GM12878 (cell line): ENCODE data around the gene SLCO3A1. TPM values are rescaled to one million over a fixed set of nuclear protein-coding genes. Genes with fewer than 3 reads are reported as not detected.

Experiments used
- ATAC-seq: fragments of 200-7000 bp; cut with Tn5 transposase; 3 replicates; pipeline ENCODE4 v1.9.1; 2020; ENCODE audit warnings: mild to moderate bottlenecking, moderate library complexity
- BruUV-seq: library from RNA; stranded (reverse); fragments of 400-500 nt; replicated peaks from 2 replicates; lab custom pipeline; 2021; lab: Mats Ljungman, UMichigan
- CTCF ChIA-PET: fragments of 300-600 bp; sonication (Branson Sonifier 250); formaldehyde crosslinking; extraction: SDS; loops from one replicate; lab custom pipeline; 2021; ENCODE audit warnings: inconsistent platforms; lab: Yijun Ruan, JAX
- POLR2A ChIA-PET: fragments of 350-600 bp; formaldehyde crosslinking; extraction: SDS; loops from one replicate; lab custom pipeline; 2021; ENCODE audit warnings: inconsistent platforms; lab: Charles Lee
- RAD21 ChIA-PET: fragments of 300-600 bp; sonication (Branson Sonifier 250); formaldehyde crosslinking; loops from one replicate; lab custom pipeline; 2023; ENCODE audit warnings: antibody characterized with exemption; ENCODE audit not compliant: unreplicated experiment; lab: Charles Lee
- SMC1A ChIA-PET: fragments of 300-600 bp; sonication (Branson Sonifier 250); formaldehyde crosslinking; loops from one replicate; lab custom pipeline; 2023; ENCODE audit not compliant: unreplicated experiment, uncharacterized antibody; lab: Charles Lee
- DNase-seq: peaks from one replicate; pipeline ENCODE4 v3.0.0-alpha.2; 2011; ENCODE audit warnings: low read depth, low spot score
- FAIRE-seq: peaks from 3 replicates; lab custom pipeline; 2011; peaks lifted over from hg19 to GRCh38; lab: Jason Lieb, UNC
- H2AFZ ChIP-seq: 2 replicates; pipeline ENCODE4 v1.6.0; 2011; ENCODE audit warnings: low read depth, low read length, control low read depth; ENCODE audit not compliant: control insufficient read depth
- H3K27ac ChIP-seq: 2 replicates; pipeline ENCODE4 v1.5.1; 2011; ENCODE audit warnings: control low read depth; ENCODE audit not compliant: control insufficient read depth, insufficient read depth
- H3K27me3 ChIP-seq, 2 experiments: replicated peaks in 1 of 2; 2 replicates each; pipeline versions ENCODE4 v1.6.0 to v1.6.1; 2011; ENCODE audit warnings: low read length in 1 of 2; ENCODE audit not compliant: control insufficient read depth in 2 of 2, insufficient read depth in 2 of 2
- H3K36me3 ChIP-seq, 2 experiments: 2 replicates each; pipeline ENCODE4 v1.5.1; 2011; ENCODE audit warnings: low read length in 1 of 2; ENCODE audit not compliant: control insufficient read depth in 2 of 2, insufficient read depth in 2 of 2
- H3K4me1 ChIP-seq: 2 replicates; pipeline ENCODE4 v1.6.1; 2011; ENCODE audit warnings: mild to moderate bottlenecking, low read length, moderate library complexity, mixed read lengths; ENCODE audit not compliant: control insufficient read depth, insufficient read depth
- H3K4me2 ChIP-seq: 2 replicates; pipeline ENCODE4 v1.6.0; 2011; ENCODE audit warnings: control low read depth; ENCODE audit not compliant: control insufficient read depth, insufficient read depth
- H3K4me3 ChIP-seq: fragments of 200-600 bp; sonication (generic); 2 replicates; pipeline ENCODE4 v1.5.1; 2016
- H3K79me2 ChIP-seq: 2 replicates; pipeline ENCODE4 v1.6.0; 2011; ENCODE audit warnings: low read length; ENCODE audit not compliant: control insufficient read depth, insufficient read depth
- H3K9ac ChIP-seq: 2 replicates; pipeline ENCODE4 v1.8.0; 2011; ENCODE audit warnings: low read length, control low read depth, mixed read lengths; ENCODE audit not compliant: control insufficient read depth, insufficient read depth
- H3K9me3 ChIP-seq: replicated peaks from 3 replicates; pipeline ENCODE4 v1.5.1; 2011; ENCODE audit warnings: mild to moderate bottlenecking, low read length; ENCODE audit not compliant: control insufficient read depth, insufficient read depth
- H4K20me1 ChIP-seq: 2 replicates; pipeline ENCODE4 v1.6.0; 2011; ENCODE audit not compliant: control insufficient read depth, insufficient read depth
- ASH2L ChIP-seq: fragments of 300-600, 200-600 bp; sonication (generic); IDR thresholded peaks from 2 replicates; pipeline ENCODE4 v1.6.1; 2017; ENCODE audit warnings: low read depth, mild to moderate bottlenecking, borderline replicate concordance
- BCL11A ChIP-seq: IDR thresholded peaks from 2 replicates; pipeline ENCODE4 v1.6.1; 2011; ENCODE audit warnings: low read depth, low read length
- BHLHE40 ChIP-seq, 2 experiments: fragments of 450-650 bp in 1 of 2; IDR thresholded peaks; 2 replicates each; pipeline ENCODE4 v1.6.1; 2011 to 2017; ENCODE audit warnings: low read depth in 2 of 2, borderline replicate concordance in 1 of 2, improper control_type of control experiment in 1 of 2, low read length in 1 of 2, mild to moderate bottlenecking in 1 of 2
- DPF2 ChIP-seq: fragments of 450-650 bp; IDR thresholded peaks from 2 replicates; pipeline ENCODE4 v1.6.1; 2017; ENCODE audit warnings: mild to moderate bottlenecking
- EP300 ChIP-seq, 2 experiments: fragments of 150-350 bp in 1 of 2; IDR thresholded peaks; 2 replicates each; pipeline ENCODE4 v1.6.1; 2011 to 2012; ENCODE audit warnings: low read depth in 2 of 2, low read length in 2 of 2, borderline replicate concordance in 1 of 2, improper control_type of control experiment in 1 of 2, inconsistent platforms in 1 of 2; ENCODE audit not compliant: control insufficient read depth in 1 of 2
- ESRRA ChIP-seq: IDR thresholded peaks from 2 replicates; pipeline ENCODE4 v1.6.1; 2012; ENCODE audit warnings: mild to moderate bottlenecking, low read length, improper control_type of control experiment
- ETV6 ChIP-seq, 2 experiments: fragments of 450-650 bp in 1 of 2; IDR thresholded peaks in 1 of 2; conservative IDR thresholded peaks in 1 of 2; 2 replicates each; pipeline ENCODE4 v1.6.1; 2014; ENCODE audit warnings: antibody characterized with exemption in 1 of 2, borderline replicate concordance in 1 of 2, low read depth in 1 of 2, mild to moderate bottlenecking in 1 of 2, moderate library complexity in 1 of 2
- GABPA ChIP-seq: IDR thresholded peaks from 2 replicates; pipeline ENCODE4 v1.6.1; 2014; ENCODE audit warnings: antibody characterized with exemption, low read depth, mild to moderate bottlenecking, inconsistent platforms
- GATAD2B ChIP-seq: fragments of 450-650 bp; conservative IDR thresholded peaks from 2 replicates; pipeline ENCODE4 v1.6.1; 2017; ENCODE audit warnings: low read depth, mild to moderate bottlenecking, moderate library complexity
- HCFC1 ChIP-seq: fragments of 150-350 bp; IDR thresholded peaks from 2 replicates; pipeline ENCODE4 v1.6.1; 2014; ENCODE audit warnings: low read length
- HDGF ChIP-seq: fragments of 450-650 bp; IDR thresholded peaks from 2 replicates; pipeline ENCODE4 v1.6.1; 2016; ENCODE audit warnings: antibody characterized with exemption
- IKZF1 ChIP-seq: fragments of 450-650 bp; conservative IDR thresholded peaks from 2 replicates; pipeline ENCODE4 v1.6.1; 2017; ENCODE audit warnings: antibody characterized with exemption, mild to moderate bottlenecking
- IKZF2 ChIP-seq, 2 experiments: fragments of 450-650 bp; IDR thresholded peaks; 2 replicates each; pipeline ENCODE4 v1.6.1; 2017; ENCODE audit warnings: mild to moderate bottlenecking in 2 of 2, moderate library complexity in 2 of 2
- MTA2 ChIP-seq: fragments of 450-650 bp; IDR thresholded peaks from 2 replicates; pipeline ENCODE4 v1.6.1; 2016; ENCODE audit warnings: low read depth, mild to moderate bottlenecking, moderate library complexity
- NBN ChIP-seq: fragments of 450-650 bp; IDR thresholded peaks from 2 replicates; pipeline ENCODE4 v1.6.1; 2016
- STAT1 ChIP-seq: fragments of 450-650 bp; conservative IDR thresholded peaks from 2 replicates; pipeline ENCODE4 v1.6.1; 2014; ENCODE audit warnings: antibody characterized with exemption, mild to moderate bottlenecking
- TBL1XR1 ChIP-seq: IDR thresholded peaks from 2 replicates; pipeline ENCODE4 v1.6.1; 2012; ENCODE audit warnings: low read depth, low read length, improper control_type of control experiment
- WRNIP1 ChIP-seq: IDR thresholded peaks from 2 replicates; pipeline ENCODE4 v1.6.1; 2011; ENCODE audit warnings: low read depth, low read length, improper control_type of control experiment, borderline replicate concordance
- WGBS: methylation state at CpG from one replicate; pipeline ENCODE4 v1.1.6; 2016; ENCODE audit warnings: low lambda C conversion rate; ENCODE audit not compliant: insufficient replicate concordance, insufficient coverage; ENCODE audit errors: missing lambda C conversion rate; 5-methylcytosine and 5-hydroxymethylcytosine counted together
- in situ Hi-C: fragments of 300-500 bp; cut with MboI; formaldehyde crosslinking; loops from 9 replicates; pipeline ENCODE4 v1.14.3; 2018; ENCODE audit warnings: mixed read lengths
- intact Hi-C: fragments of 100-400 bp; cut with micrococcal nuclease; formaldehyde crosslinking; loops from one replicate; pipeline ENCODE4 v1.14.2; 2022; ENCODE audit not compliant: unreplicated experiment
- polyA plus RNA-seq, 11 experiments: library from polyadenylated mRNA; depleted of rRNA in 4 of 11; unstranded in 6 of 11; stranded (reverse) in 5 of 11; fragments of >200 nt; fragmentation: Nextera tagmentation in 4 of 11; fragmentation: Illumina TruSeq in 1 of 11; extraction: Ambion mirVana in 4 of 11; extraction: Trizol in 1 of 11; gene quantifications; 1 replicate in 1 of 11; 2 replicates in 10 of 11; pipeline versions ENCODE4 v1.2.1 to v1.2.3, GENCODE V29; 2011 to 2016; ENCODE audit warnings: inconsistent platforms in 2 of 11, missing spikeins in 2 of 11, low read depth in 1 of 11
- total RNA-seq, 4 experiments: library from RNA; depleted of rRNA in 3 of 4; stranded (reverse); fragments of >200 nt in 3 of 4; fragmentation: Illumina TruSeq in 1 of 4; extraction: Trizol in 1 of 4; gene quantifications; 2 replicates each; pipeline versions ENCODE4 v1.2.1 to v1.2.3, GENCODE V29; 2013 to 2021
- TF ChIP-seq, protein P1 (sequence below): fragments of 450-650 bp; IDR thresholded peaks from 2 replicates; pipeline ENCODE4 v1.6.1; 2017; ENCODE audit warnings: low read depth, mild to moderate bottlenecking, moderate library complexity

SLCO3A1 gene
- total and polyA plus RNA-seq, 10 of the 15 experiments (the other 5 are each of a cell fraction or from before 2014, with no cell fraction given), result 0.05 to 5.9 (median 0.31) TPM

DNA sequence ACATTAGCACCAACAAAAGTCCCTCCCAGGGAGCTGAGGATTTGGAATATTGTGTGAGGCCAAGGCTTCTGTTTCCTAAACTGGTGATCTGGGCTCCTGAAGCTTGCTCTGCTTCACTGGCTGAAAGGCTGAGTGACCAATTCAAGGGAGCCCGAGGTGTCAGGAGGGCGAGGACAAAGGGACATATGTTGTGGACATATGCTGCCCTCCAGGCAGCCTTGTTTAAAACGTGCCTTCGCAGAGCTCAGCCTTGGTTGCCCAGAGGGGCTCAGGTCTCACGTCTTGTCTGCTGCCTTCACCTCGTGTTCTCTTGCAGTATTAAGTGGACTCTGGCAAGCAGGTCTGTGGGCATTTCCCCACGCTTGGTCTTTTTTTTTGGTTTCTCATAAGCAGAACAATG lies 7.0 kb downstream of the SLCO3A1 start:
- in situ Hi-C loops, result no loop called here
- FAIRE-seq (no peak), ATAC-seq (no peak), DNase-seq (no peak)
- ChIA-PET POLR2A (no interaction called here), RAD21 (no interaction called here), SMC1A (no interaction called here), CTCF (interaction anchor here (1.3 to 1.6 kb wide), 3 partner anchors 10 to 26 kb away, joined by 3 to 4 read pairs (median 3); no protein-coding TSS in a partner anchor)
- no peak overlapping the region for H3K4me3 ChIP-seq
- H3K4me1 ChIP-seq, result peaks cover 10% of the 10 kb centered on the region
- intact Hi-C loops, result no loop called here
- no TSS peak for BruUV-seq
- H3K79me2 ChIP-seq, result no peaks in the 10 kb centered on the region
- no peak overlapping the region for H2AFZ ChIP-seq
- 43% methylated on average over 7 of the region's 7 CpGs for WGBS
- no peaks in the 10 kb centered on the region for H3K36me3 ChIP-seq
- TF ChIP-seq ETV6 (conservative IDR thresholded peaks at IDR 0.05 in 1 of 2, IDR thresholded peaks at IDR 0.05 in 1 of 2; ENCODE audit: borderline replicate concordance in 1 of 2, low read depth in 1 of 2) (no peak), NBN (no peak), ESRRA (no peak), GABPA (no peak), HCFC1 (no peak), STAT1 (no peak)
- no peaks in the 10 kb centered on the region; the same call in 2 of the 3 replicates for H3K9me3 ChIP-seq
- no peaks in the 10 kb centered on the region for H4K20me1 ChIP-seq
- no peak overlapping the region for H3K9ac ChIP-seq
- H3K27me3 ChIP-seq, result no peaks in the 10 kb centered on the region
- no peak overlapping the region for H3K4me2 ChIP-seq
- H3K27ac ChIP-seq, result no peak overlapping the region

- FAIRE-seq, result no peak
- Histone ChIP-seq H3K9ac (no peak overlapping the region), H3K4me3 (no peak overlapping the region), H3K27ac (no peak overlapping the region), H3K27me3 (no peaks in the 10 kb centered on the region), H3K9me3 (no peaks in the 10 kb centered on the region), H3K4me2 (no peak overlapping the region), H3K79me2 (no peaks in the 10 kb centered on the region), H2AFZ (no peak overlapping the region), H3K36me3 (no peaks in the 10 kb centered on the region), H3K4me1 (peaks cover 10% of the 10 kb centered on the region), H4K20me1 (no peaks in the 10 kb centered on the region)
- 0% methylated on average over 6 of the region's 6 CpGs for WGBS
- in situ Hi-C loops, result no loop called here
- intact Hi-C loops, result no loop called here
- CTCF ChIA-PET, result interaction anchor here (1.6 kb wide), 1 partner anchor 10 kb away, joined by 4 read pairs; no protein-coding TSS in a partner anchor
- ATAC-seq, result peak; percentile 34
- DNase-seq, result no peak
- POLR2A ChIA-PET, result no interaction called here
- SMC1A ChIA-PET, result no interaction called here
- no TSS peak for BruUV-seq
- RAD21 ChIA-PET, result no interaction called here
- TF ChIP-seq MTA2 (peak; percentile 76), GATAD2B (0 out of 2 replicates have a peak, but pooled peaks have one; percentile 52), BHLHE40 (IDR thresholded peaks at IDR 0.05; ENCODE audit: borderline replicate concordance in 1 of 2, low read depth in 2 of 2, low read length in 1 of 2) (peak; percentile 19 to 23; a peak in 1 of 4 replicates), TBL1XR1 (no peak), BCL11A (peak; percentile 60; the same call in 1 of the 2 replicates), IKZF1 (peak; percentile 88), DPF2 (peak; percentile 73), EP300 (IDR thresholded peaks at IDR 0.05; ENCODE audit: borderline replicate concordance in 1 of 2, control insufficient read depth in 1 of 2, low read depth in 2 of 2, low read length in 2 of 2) (peak; percentile 33 to 60; a peak in 2 of 4 replicates), ASH2L (no peak), HDGF (no peak), WRNIP1 (no peak), IKZF2 (IDR thresholded peaks at IDR 0.05) (peak; percentile 76 to 79; a peak in 3 of 4 replicates)
- TF ChIP-seq, protein P1, sequence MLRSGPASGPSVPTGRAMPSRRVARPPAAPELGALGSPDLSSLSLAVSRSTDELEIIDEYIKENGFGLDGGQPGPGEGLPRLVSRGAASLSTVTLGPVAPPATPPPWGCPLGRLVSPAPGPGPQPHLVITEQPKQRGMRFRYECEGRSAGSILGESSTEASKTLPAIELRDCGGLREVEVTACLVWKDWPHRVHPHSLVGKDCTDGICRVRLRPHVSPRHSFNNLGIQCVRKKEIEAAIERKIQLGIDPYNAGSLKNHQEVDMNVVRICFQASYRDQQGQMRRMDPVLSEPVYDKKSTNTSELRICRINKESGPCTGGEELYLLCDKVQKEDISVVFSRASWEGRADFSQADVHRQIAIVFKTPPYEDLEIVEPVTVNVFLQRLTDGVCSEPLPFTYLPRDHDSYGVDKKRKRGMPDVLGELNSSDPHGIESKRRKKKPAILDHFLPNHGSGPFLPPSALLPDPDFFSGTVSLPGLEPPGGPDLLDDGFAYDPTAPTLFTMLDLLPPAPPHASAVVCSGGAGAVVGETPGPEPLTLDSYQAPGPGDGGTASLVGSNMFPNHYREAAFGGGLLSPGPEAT, result peak; percentile 63; the same call in 1 of the 2 replicates
Observed at GRCh38 chr15:91861223-91861622, 7.7 kb downstream of the SLCO3A1 start.
